HPDE6-E6E7 (cell line): ENCODE data around the gene TRIM69.

Experiments used
- DNase-seq: peaks from one replicate; pipeline ENCODE4 v3.0.0; 2011; ENCODE audit warnings: missing footprints; ENCODE audit errors: extremely low spot score

Gene TRIM69

DNA sequence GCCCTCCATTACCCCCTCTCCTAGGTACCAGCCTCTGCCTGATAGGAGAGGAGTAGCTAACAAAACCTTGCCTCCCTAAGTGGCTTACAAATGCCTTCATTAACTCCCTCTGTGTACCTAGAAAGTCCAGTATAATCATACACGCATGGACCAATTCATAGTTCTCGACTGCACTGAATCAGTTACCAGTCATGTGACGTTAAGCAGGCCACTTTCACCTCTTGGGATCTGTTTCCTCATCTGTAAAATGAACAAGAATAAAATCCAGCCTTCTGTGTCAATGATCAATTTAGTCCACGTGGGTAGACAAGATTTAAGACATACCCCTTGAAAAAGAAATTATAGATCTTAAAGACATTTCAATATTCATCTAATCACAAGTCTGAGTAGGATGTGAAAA is 72.2 kb downstream of the TRIM69 start:
- no peak for DNase-seq

DNA sequence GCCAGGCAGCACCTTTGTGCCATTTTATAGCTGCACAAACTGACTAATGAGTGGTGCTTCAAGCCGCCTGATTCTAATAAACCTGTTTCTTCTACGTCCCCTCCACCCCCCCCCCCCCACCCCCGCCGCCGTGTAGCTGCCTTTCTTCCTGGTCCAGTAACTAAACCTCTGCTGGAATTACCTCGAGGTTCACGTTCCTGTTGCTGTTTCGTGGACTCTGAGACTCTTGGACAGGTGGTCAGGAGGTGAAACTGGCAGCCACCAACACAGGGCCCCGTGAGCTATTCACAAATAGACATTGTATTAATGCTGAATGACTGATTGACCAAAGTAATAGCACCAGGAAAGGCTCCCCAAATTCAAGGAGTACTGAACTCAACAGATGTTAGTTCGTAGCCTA is 73.9 kb downstream of the TRIM69 start:
- no peak for DNase-seq

DNA sequence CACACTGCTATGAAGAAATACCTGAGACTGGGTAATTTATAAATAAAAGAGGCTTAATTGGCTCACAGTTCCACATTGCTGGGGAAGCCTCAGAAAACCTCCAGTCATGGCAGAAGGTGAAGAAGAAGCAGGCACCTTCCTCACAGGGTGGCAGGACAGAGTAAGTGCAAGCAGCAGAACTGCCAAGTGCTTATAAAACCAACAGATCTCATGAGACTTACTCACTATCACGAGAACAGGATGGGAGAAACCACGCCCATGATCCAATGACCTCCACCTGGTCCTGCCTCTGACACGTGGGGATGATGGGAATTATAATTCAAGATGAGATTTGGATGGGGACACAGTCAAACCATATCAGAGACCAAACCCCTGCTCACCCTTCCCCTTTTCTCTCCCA is 75.0 kb downstream of the TRIM69 start:
- no peak for DNase-seq

DNA sequence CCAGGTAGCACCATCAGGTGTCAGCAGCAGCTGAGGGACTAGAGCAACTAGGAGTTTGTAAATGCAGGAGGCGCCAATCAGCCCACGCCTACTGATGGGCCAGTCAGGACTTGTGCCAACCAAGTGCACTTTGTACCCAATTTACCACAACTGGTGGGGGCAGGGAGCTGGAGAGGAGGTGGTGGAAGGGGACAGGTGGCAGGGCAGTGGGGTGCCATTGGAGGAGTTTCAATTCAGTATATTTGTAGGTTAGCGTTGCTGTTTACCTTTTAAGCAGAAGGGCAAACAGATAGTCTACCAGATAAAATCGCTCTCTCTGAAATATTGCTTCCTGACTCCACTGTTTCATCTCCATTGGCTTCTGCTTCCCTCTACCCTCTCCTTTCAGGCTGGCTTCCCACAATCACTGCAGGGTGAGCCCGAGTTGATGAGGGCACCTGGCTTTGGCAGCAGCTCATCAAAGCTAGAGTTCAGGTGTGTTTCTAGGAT is 75.7 kb downstream of the TRIM69 start:
- DNase-seq, result no peak

DNA sequence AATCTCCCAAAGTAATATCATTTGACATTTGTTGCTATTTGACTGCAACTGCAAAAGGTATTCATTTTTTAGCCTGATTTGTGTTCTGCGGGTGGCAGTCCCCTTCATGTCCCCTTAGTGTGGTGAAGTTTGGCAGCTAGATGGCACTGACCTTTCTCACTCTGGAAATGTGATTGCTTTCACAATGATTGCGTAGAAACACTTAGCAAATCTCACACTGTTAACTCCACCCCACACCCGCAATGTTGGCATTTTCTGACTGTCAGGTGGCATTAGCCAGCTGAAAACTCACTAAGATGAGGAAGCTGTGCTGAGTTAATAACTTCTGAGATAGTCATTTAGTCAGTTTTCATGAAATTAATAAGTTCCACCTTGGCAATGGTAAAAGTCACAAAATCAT is 76.9 kb downstream of the TRIM69 start:
- DNase-seq, result no peak
